AG04450 (cell line): ENCODE data around the gene ATXN3. TPM values are rescaled to one million over a fixed set of nuclear protein-coding genes. Genes with fewer than 3 reads are reported as not detected.

Experiments
- CTCF ChIA-PET: fragments of 300-600, 350-600 bp; formaldehyde crosslinking; extraction: SDS; loops from one replicate; lab custom pipeline; 2022; ENCODE audit warnings: antibody characterized with exemption, inconsistent platforms; lab: Charles Lee
- POLR2A ChIA-PET: fragments of 350-600 bp; formaldehyde crosslinking; extraction: SDS; loops from one replicate; lab custom pipeline; 2021; ENCODE audit warnings: antibody characterized with exemption, inconsistent platforms; lab: Yijun Ruan, JAX
- DNase-seq: peaks from one replicate; pipeline ENCODE4 v3.0.0-alpha.2; 2011; ENCODE audit warnings: low read depth, low spot score
- H3K27ac ChIP-seq: one replicate; pipeline ENCODE4 v1.5.1; 2012; ENCODE audit warnings: low read depth, low read length, control low read depth
- H3K27me3 ChIP-seq: one replicate; pipeline ENCODE4 v1.6.0; 2012; ENCODE audit warnings: low read length; ENCODE audit not compliant: control insufficient read depth, insufficient read depth
- H3K4me3 ChIP-seq: 2 replicates; pipeline ENCODE4 v1.5.1; 2011; ENCODE audit warnings: mild to moderate bottlenecking, low read depth, low read length, control low read depth
- H3K9me3 ChIP-seq: 2 replicates; pipeline ENCODE4 v1.5.1; 2012; ENCODE audit warnings: low read length; ENCODE audit not compliant: control insufficient read depth, insufficient read depth
- polyA plus RNA-seq: library from polyadenylated mRNA; depleted of rRNA; stranded (reverse); fragments of >200 nt; gene quantifications from 2 replicates; pipeline ENCODE4 v1.2.3, GENCODE V29; 2011; rRNA removed
- TF ChIP-seq, protein P1 (sequence below): IDR thresholded peaks from 2 replicates; pipeline ENCODE4 v1.5.1; 2011; ENCODE audit warnings: low read depth, low read length, control low read depth, inconsistent platforms

The ATXN3 gene
- polyA plus RNA-seq, 1 experiment, result 38.2 TPM

DNA sequence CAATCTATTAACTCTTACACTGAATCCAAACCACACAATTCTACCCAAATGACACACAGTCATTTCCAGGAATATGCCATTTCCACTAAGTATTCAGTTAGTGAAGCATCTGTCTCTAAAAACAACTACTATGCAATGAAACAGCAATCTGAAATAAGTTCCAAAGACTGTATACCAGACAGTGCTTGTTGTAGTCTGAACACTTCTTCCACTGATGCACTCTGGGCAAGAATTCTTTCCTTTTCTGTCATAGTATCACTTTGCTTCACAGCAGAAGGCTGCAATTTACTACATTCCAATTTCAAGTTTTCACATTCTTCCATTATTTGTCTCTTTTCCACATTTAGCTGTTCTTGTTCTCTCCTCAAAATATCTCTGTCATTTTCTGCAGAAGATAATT lies 92.3 kb downstream of the ATXN3 start:
- no peaks in the 10 kb centered on the region for H3K9me3 ChIP-seq
- no peak for DNase-seq
- CTCF ChIA-PET, result no interaction called here
- no peaks in the 10 kb centered on the region for H3K27me3 ChIP-seq
- no peak overlapping the region for H3K4me3 ChIP-seq
- TF ChIP-seq, protein P1, sequence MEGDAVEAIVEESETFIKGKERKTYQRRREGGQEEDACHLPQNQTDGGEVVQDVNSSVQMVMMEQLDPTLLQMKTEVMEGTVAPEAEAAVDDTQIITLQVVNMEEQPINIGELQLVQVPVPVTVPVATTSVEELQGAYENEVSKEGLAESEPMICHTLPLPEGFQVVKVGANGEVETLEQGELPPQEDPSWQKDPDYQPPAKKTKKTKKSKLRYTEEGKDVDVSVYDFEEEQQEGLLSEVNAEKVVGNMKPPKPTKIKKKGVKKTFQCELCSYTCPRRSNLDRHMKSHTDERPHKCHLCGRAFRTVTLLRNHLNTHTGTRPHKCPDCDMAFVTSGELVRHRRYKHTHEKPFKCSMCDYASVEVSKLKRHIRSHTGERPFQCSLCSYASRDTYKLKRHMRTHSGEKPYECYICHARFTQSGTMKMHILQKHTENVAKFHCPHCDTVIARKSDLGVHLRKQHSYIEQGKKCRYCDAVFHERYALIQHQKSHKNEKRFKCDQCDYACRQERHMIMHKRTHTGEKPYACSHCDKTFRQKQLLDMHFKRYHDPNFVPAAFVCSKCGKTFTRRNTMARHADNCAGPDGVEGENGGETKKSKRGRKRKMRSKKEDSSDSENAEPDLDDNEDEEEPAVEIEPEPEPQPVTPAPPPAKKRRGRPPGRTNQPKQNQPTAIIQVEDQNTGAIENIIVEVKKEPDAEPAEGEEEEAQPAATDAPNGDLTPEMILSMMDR, result no peak
- no peak overlapping the region for H3K27ac ChIP-seq
- POLR2A ChIA-PET, result no interaction called here

GRCh38 chr14:92012121-92012748 lies 94.1 kb downstream of the ATXN3 start:
- no peaks in the 10 kb centered on the region for H3K27me3 ChIP-seq
- TF ChIP-seq, protein P1, result no peak
- H3K9me3 ChIP-seq, result no peaks in the 10 kb centered on the region
- POLR2A ChIA-PET, result no interaction called here
- no peak overlapping the region for H3K27ac ChIP-seq
- CTCF ChIA-PET, result interaction anchor here (0.8 to 2.0 kb wide), 2 partner anchors 15 to 124 kb away, joined by 3 to 15 read pairs; no protein-coding TSS in a partner anchor
- no peak overlapping the region for H3K4me3 ChIP-seq
- DNase-seq, result no peak

DNA sequence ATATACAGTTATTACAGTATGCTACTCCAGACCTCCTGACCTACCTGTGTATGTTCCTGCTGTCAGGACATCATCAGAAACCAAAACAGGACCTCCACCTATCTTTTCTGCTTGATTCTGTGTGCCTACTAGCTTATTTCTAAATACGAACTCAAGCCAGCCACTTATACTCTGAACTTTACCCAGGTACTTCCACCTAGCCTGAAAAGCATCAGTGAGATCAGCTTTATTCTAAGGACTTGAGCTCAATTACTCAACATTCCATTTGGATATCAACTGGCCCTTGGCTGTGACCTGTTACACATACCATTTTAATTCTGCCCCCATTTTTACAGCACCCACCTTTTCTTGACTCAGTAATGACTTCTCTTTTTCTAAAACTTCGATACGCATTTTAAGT lies 95.7 kb downstream of the ATXN3 start:
- TF ChIP-seq, protein P1, result no peak
- ChIA-PET CTCF (interaction anchor here (1.1 to 2.7 kb wide), 2 partner anchors 14 to 97 kb away, joined by 3 to 15 read pairs; no protein-coding TSS in a partner anchor), POLR2A (no interaction called here)
- Histone ChIP-seq H3K4me3 (no peak overlapping the region), H3K27me3 (no peaks in the 10 kb centered on the region), H3K9me3 (no peaks in the 10 kb centered on the region), H3K27ac (no peak overlapping the region)
- no peak for DNase-seq

GRCh38 chr14:92009604-92010003 lies 96.8 kb downstream of the ATXN3 start:
- CTCF ChIA-PET, result interaction anchor here (1.1 to 2.7 kb wide), 2 partner anchors 13 to 98 kb away, joined by 3 to 15 read pairs; no protein-coding TSS in a partner anchor
- Histone ChIP-seq H3K4me3 (no peak overlapping the region), H3K27me3 (no peaks in the 10 kb centered on the region), H3K27ac (no peak overlapping the region), H3K9me3 (no peaks in the 10 kb centered on the region)
- TF ChIP-seq, protein P1, result no peak
- POLR2A ChIA-PET, result interaction anchor here (0.5 kb wide), 1 partner anchor 70 kb away, joined by 3 read pairs; no protein-coding TSS in a partner anchor
- no peak for DNase-seq

Other genes starting within 250 kb of the ATXN3 start
- 0.10 and 0.14 TPM in 2 replicates for gene TC2N, start 239.0 kb downstream of the ATXN3 start, polyA plus RNA-seq
- 116 and 176 TPM in 2 replicates for gene FBLN5, start 158.9 kb downstream of the ATXN3 start, polyA plus RNA-seq
- gene TRIP11, start 66.5 kb downstream of the ATXN3 start, polyA plus RNA-seq, result 22.8 and 35.5 TPM in 2 replicates
- 345 and 448 TPM in 2 replicates for gene NDUFB1, start 15.1 kb upstream of the ATXN3 start, polyA plus RNA-seq
- gene CPSF2, start 15.4 kb upstream of the ATXN3 start, polyA plus RNA-seq, result 45.5 and 55.3 TPM in 2 replicates
- gene SLC24A4, start 216.6 kb upstream of the ATXN3 start, polyA plus RNA-seq, result not detected in 2 replicates